HL-60/S4 treated with phorbol 12-myristate 13-acetate at 8.2 ng/mL for 4 days and 3 days (cell line): ENCODE measurements around the gene EPX.

Source experiments
- in situ Hi-C: fragments of 300-500 bp; cut with MboI; formaldehyde crosslinking; loops from 2 replicates; pipeline ENCODE4 v1.15.0; 2022; ENCODE audit warnings: low sequenced_read_pairs

Gene EPX

DNA sequence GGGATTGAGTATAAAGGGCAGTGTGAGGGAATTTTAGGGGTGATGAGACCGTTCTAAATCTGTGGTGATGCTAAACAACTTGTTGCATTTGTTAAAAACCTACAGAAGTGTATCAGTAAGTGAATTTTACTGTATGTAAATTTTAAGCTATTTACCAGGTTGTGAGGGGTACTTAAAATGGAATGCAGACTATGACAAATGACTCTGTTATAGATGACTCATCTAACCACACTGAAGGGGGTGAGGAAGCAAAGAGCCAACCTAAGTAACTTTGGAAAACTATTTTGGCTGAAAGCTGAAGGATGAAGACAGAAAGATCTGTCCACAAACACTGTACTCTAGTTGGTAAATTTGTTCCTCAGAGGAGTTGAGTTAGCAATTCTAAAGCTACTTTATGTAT is 31.8 kb downstream of the EPX start:
- in situ Hi-C loops = no loop called here

- in situ Hi-C loops = no loop called here
Measured at GRCh38 chr17:58227733-58228132, 35.2 kb downstream of the EPX start.

DNA sequence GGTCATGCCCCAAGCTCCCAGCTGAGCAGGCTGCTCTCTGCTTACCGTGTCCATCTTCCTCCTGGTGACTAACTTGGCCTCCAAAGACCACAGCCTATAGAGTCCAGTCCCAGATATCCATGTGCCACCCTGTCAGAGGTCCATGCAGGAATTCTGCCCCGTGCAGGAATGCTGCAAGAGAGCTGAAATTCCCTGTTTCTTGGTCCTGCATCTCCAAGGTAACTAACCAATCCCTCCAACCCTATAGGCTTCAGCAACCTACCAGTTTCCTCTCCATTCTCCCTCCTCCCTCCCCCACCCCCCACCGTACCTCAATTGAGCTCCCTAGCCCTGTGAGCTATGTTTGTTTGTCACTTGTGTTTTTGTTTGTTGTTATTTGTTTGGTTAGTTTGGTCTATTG is 36.2 kb downstream of the EPX start:
- in situ Hi-C loops = no loop called here

GRCh38 chr17:58229384-58229783 is 36.9 kb downstream of the EPX start:
- in situ Hi-C loops = no loop called here

GRCh38 chr17:58229881-58230280 is 37.4 kb downstream of the EPX start:
- in situ Hi-C loops = no loop called here

DNA sequence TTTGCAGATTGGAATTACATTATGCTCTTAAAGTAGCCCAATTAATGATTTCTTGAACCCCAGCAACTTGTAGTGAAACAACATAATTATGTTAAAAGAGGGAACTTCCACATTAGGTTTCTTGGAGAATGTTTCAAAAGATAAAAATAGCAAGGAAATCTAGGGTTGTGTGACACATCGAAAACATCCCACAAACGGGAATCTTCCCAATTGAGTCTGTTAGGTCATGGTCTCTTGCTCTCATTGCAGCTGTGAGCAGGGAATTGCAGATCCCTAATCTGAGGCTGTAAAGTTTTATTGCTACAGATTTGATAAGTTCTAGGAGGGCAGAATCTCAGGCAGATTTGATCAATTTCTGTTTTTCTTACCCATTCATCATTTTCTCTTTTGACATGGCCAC is 39.1 kb downstream of the EPX start:
- in situ Hi-C loops = no loop called here

- in situ Hi-C loops = no loop called here
Measured at GRCh38 chr17:58232707-58233156, 40.2 kb downstream of the EPX start.

DNA sequence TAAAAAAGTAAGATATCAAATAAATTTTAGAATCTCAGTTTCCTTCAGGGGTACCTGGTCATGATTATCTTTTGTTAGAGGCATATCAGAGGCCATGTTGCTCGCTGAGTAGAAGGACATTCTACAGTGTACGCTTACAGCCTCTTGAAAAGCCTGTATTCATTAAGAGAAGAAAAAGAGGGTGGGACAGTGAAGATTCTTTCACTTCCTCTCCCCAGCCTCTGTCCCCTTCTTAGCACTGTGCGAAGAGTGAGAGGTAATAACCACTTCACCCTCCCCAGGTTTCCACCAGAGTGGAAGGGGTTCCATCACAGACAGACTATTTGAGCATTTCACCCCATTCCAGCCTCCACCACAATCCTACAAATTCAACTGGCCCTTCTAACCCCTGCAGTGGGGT is 41.0 kb downstream of the EPX start:
- in situ Hi-C loops = no loop called here

GRCh38 chr17:58234512-58234911 is 42.0 kb downstream of the EPX start:
- in situ Hi-C loops = no loop called here

DNA sequence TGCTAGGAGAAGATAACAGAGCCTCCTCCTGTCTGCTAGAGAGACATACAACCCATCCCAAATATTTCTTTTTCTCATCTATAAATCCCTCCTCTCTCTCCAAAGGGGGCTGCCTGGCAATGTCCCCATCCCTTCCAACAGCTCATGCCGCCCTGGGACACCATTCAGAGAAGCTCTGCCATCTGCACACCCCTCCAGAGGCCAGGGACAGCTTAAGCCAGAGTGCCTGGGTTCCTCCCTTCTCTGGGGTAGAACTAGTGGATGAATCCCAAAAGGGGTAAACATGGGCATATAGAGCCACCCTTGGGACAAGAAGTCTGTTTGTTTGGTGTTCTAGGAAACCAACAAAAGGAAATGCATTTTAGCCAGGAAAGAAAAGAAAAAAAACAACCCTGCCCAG is 43.3 kb downstream of the EPX start:
- in situ Hi-C loops = no loop called here

DNA sequence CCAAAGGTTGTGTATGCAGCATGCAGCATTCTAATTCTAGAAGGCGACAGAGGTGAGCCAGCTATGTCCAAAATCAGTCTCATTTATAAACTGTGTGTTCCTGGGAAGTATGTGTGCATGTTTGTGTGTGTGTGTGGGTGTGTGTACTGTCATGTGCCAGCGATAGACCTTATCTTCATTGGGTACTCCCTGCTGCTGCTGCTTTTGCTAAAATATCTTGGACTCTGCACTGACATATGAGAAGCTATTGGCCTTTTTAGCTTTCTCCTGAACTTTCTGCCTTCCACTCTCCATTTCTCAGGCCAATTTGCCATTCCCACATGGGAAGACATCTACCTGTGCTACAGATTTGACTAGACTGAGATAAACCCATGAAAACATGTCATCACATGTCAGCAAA is 43.9 kb downstream of the EPX start:
- in situ Hi-C loops = no loop called here

DNA sequence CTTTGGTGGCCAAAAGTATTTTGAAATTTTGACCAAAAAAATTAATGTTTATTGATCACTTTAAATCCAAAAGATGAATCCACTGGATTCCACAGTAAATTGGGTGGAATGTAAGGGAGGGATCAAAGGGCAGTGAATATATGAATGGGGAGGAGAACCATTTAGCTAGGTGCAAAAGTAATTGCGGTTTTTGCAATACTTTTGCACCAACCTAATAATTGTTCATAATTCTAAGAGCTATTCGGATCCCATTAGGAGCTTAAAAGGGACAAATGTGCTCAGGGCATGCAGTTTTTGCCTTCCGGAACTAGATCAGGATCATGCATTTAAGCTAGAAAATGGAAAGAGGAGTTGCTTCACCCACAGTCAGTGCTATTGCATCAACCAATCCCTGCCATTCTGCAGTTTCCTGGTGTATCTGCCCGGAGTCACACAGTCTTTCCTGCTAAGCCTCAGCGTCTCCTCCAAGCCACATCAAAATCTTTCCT is 45.7 kb downstream of the EPX start, which contains the start of gene LPO:
TSS of gene LPO (plus strand) at position 438 of the 488 bp plus-strand sequence. CDS start 4,396 bp downstream, outside the sequence.
- in situ Hi-C loops = no loop called here

- in situ Hi-C loops = no loop called here
Measured at GRCh38 chr17:58239987-58240386, 47.5 kb downstream of the EPX start.

DNA sequence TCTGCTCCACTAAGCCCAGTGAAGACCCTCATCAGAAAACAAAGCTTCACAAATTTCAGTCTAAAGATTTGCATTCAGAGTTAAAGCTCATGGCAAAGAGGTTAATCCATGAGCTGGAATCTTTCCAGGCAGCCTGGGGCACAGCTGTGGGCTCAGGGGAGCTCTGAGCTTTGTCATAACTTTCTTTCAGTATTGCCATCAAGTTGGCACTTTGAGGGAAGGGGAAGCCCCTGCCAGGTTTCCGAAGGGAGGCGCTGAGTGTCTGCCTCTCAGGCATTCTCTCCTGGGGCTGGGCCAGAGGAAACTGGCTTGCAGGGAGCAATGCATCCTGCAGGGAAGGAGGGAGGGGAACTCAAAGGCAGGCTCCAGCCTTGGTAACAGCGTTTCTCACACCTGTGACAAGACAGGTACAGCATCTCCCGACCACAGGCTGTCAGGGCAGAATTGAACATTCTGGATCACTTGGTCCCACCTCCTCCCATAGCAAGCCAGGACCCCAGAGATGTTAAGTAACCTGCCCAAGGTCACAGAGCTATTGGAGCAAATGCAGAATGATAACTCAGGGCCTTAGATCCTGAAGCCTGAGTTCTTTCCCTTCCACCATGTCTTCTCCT is 49.8 kb downstream of the EPX start:
- in situ Hi-C loops = no loop called here

DNA sequence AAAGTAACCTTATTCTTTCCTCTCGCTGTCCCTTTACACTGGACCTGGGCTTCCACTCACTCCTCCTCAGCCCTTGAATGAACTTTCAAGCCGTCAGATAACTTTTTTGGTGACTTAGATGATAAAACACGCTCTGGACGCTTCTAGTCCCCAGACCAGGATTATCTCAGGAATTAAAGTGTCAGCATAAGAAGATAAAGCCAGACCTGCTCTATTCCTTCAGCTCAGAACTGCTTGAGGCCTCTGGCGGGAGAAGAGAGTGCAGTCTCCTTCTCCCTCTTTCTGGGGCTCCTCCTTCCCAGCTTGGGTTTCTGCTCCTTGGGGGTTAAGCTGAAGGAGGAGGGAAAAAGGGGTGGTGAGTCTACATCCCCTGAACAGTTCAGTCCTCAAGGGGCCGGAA is 52.4 kb downstream of the EPX start:
- in situ Hi-C loops = no loop called here

GRCh38 chr17:58245428-58246103 is 53.0 kb downstream of the EPX start:
- in situ Hi-C loops = no loop called here

DNA sequence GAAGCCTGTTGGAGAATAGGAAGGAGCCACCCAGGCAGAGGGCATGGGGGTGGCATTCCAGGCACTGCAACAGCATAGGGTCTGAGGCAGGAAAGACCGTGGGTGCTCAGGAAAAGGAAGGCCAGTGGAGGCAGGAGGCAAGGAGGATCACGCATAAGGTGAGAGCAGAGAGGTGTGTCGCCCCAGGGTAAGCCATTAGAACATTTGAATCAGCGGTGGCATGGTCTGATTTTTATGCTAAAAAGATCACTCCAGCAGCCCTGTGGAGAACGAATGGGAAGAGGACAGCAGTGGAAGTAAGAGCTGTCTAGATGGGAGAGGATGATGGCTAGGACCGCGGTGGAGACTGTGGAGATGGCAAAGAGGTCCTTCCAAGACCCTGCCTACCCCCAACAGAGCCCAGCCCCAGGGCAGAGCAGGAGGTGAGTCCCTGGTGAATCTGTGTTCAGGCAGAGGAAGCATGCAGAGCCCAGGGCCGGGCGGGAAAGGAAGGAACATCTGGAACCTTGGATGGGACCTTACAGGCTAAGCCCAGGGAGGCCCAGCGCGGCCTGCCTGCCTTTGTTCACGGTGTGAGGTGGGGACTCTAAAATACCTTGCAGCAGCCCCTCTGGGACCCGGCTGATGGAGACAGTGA is 53.7 kb downstream of the EPX start:
- in situ Hi-C loops = no loop called here

GRCh38 chr17:58246781-58247180 is 54.3 kb downstream of the EPX start:
- in situ Hi-C loops = no loop called here

GRCh38 chr17:58247511-58248363 is 55.2 kb downstream of the EPX start:
- in situ Hi-C loops = no loop called here

DNA sequence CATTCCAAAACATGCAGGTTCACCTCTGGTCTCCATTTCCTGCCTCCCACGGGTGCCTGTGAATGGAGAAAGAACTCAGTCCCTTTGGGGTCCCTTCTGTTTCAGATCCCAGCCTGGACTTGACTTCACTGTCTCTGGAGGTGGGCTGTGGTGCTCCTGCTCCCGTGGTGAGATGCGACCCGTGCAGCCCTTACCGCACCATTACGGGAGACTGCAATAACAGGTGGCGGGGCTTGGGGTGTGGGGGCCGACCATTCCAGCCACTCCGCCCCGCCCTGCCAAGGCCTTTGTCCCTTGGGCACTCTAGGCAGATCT is 56.4 kb downstream of the EPX start:
- in situ Hi-C loops = no loop called here
